Dermis microvascular lymphatic vessel endothelial cell (primary cell): ENCODE data around the gene SIMC1. TPM values are rescaled to one million over a fixed set of nuclear protein-coding genes. Genes with fewer than 3 reads are reported as not detected.

Source experiments
- DNase-seq, 2 donors: peaks; one replicate each; pipeline versions ENCODE4 v3.0.0 to v3.0.0-alpha.2; 2010; ENCODE audit warnings: low read depth in 2 of 2
- total RNA-seq: library from RNA; depleted of rRNA; stranded (reverse); fragments of >200 nt; gene quantifications from 2 replicates; pipeline ENCODE4 v1.2.1, GENCODE V29; 2014

Gene SIMC1
- total RNA-seq, 1 donor from 2014 or later: 1.9 TPM

GRCh38 chr5:176387384-176387925 lies 149.2 kb downstream of the SIMC1 start:
- DNase-seq: no peak

- peak in 1 of 2 donors; percentile 39 for DNase-seq
These were observed 149.8 kb downstream of the SIMC1 start for GRCh38 chr5:176388003-176388443.

DNA sequence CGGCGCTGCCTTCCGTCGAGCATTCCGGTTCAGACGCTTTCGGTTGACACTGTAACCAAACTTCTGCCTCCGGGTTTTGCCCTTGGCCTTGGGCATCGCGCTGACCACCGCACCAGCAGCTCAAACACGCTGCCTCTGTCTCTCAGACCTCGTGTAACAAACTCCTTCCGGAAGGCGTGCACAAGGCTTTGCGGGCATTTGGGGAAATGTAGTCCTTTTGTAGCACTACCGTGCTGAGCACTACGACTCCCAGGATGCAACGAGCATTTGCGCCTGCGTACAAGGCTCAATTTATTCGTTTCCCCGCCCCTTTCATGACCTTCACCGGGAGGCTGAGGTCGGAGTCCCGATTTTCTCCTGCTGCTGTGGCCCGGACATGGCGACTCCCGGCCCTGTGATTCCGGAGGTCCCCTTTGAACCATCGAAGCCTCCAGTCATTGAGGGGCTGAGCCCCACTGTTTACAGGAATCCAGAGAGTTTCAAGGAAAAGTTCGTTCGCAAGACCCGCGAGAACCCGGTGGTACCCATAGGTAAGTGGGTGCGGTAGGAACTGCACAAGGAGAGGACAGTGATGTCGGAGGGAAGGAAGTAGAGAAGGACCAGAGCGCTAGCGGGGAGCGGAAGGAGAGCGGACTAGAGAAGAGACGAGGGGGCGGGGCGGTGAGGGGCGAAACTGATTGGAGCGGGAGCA lies 150.4 kb downstream of the SIMC1 start, which contains the start of the genes HIGD2A and NOP16:
TSS of gene HIGD2A (plus strand) at position 308 of the 691 bp plus-strand sequence. CDS start at position 377, 69 bp downstream.
TSS of gene NOP16 (minus strand) at position 155 of the 691 bp plus-strand sequence. CDS start at position 96, 59 bp downstream.
- peak; percentile 98 to 99 for DNase-seq

- peak in 1 of 2 donors; percentile 17 for DNase-seq
These were observed 151.2 kb downstream of the SIMC1 start for GRCh38 chr5:176389135-176390123.

- no peak for DNase-seq
These were observed 153.3 kb downstream of the SIMC1 start for GRCh38 chr5:176391479-176391878.

GRCh38 chr5:176391999-176392398 lies 153.8 kb downstream of the SIMC1 start:
- DNase-seq: no peak

DNA sequence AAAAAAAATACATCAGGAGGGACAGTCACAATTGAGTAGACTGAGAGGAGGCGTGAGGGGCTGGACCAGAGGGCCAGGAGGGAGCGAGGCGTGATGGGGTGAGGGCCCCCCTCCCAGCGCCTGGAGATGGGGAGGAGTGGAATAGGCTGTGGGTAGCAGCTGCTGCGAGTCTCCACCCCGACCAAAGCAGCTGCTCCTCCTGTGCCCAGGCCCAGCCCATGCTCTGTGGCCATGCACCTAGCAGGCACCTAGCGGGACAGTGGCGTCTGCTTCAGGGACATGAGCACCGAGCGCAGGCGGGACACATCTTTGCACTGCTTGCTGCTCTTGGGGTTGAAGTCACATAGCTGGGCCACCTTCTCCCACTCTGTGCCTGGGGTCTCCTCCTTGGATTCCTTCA lies 154.3 kb downstream of the SIMC1 start:
- no peak for DNase-seq

GRCh38 chr5:176394096-176394495 lies 155.9 kb downstream of the SIMC1 start:
- DNase-seq: no peak

DNA sequence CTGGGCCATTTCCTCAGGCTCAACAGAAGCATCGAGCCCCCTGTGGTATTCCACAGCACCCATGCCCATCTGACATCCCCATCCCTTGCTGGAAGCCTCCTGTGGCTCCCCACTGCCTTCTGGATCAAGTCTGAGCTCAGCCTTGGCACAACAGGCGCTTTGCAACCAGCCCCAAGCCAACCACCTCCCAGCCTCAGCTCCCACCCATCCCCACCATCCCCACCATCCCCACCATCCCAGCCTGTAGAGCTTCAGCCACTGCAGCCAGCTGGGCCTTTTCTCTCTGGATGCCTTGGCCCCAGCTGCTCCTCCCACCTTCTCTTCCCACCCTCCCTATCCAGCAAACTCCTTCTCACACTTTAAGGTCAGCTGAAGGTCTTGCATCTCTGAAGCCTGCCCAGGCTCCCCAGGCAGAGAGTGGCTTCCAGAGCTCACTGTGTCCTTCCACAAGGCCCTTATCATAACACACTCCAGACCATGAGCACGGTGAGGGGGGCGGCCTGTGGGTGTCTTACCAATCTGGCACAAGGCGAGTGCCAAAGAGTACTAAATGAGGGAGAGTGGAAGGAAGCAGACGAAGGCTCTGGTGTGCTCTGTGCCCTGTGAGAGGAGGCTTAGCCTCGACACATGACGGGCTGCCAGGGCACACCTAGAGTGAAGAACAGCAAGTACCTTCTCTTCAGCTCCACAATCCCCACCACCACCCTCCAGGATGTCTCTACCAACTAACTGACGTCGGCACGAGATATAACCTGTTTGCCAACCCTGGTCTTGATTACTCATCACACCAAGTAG lies 156.9 kb downstream of the SIMC1 start:
- DNase-seq: no peak

Other genes starting within 250 kb of the SIMC1 start
- gene KIAA1191, start 123.3 kb downstream of the SIMC1 start, total RNA-seq: 71.6 and 101 TPM in 2 replicates
- 6.0 and 11.9 TPM in 2 replicates for gene ARL10, start 127.1 kb downstream of the SIMC1 start, total RNA-seq
- gene NOP16, start 150.2 kb downstream of the SIMC1 start, total RNA-seq: 10.7 and 11.8 TPM in 2 replicates
- 36.3 and 55.5 TPM in 2 replicates for gene HIGD2A, start 150.3 kb downstream of the SIMC1 start, total RNA-seq
- gene CLTB, start 178.1 kb downstream of the SIMC1 start, total RNA-seq: 115 and 147 TPM in 2 replicates
- 48.4 and 56.5 TPM in 2 replicates for gene FAF2, start 210.0 kb downstream of the SIMC1 start, total RNA-seq